ENCODE results near the gene DPEP2NB. TPM values are rescaled to one million over a fixed set of nuclear protein-coding genes. Genes with fewer than 3 reads are reported as not detected.
A peak's percentile ranks its signal among the peaks of the same experiment; 100 is the strongest.

Gene DPEP2NB, protein sequence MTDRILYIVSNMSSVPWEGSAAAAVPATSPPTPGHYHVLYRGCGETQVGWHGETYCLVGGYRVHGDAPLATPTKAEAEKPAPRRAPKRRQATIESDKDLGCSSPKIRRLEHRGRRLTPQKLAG
- total RNA-seq, result not detected in 2 replicates

DNA sequence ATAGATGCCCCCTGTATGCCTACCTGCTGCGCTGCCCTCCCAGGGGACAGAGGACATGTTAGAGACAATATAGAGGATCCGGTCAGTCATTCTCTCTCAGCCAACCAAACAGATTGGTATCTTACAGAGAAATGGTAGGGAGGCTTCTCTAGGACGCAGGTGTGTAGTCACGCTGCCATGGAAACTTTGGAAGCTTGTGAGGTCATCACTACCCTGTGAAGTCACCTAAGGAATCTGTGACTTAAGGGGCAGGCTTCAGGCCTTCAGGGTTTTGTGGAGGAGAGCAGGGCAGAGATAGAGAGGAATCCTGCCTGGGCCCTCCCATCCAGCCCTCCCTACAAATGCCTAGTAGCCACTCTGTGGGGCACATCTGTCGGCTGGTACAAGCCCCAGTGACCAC, at the start of gene DPEP2NB:
TSS of gene DPEP2NB (minus strand) at position 231 of the 400 bp plus-strand sequence. CDS start at position 90, 141 bp downstream.
- Histone ChIP-seq H3K36me3 (ENCODE audit: control insufficient read depth, insufficient read depth, low read length) (no peaks in the 10 kb centered on the region), H3K4me3 (ENCODE audit: low read depth, low read length) (no peak within 1 kb of the TSS), H3K27me3 (ENCODE audit: control insufficient read depth, insufficient read depth, low read length) (no peaks in the 10 kb centered on the region)
- no peak for DNase-seq (ENCODE audit: low read depth)
- TF ChIP-seq, protein P1, sequence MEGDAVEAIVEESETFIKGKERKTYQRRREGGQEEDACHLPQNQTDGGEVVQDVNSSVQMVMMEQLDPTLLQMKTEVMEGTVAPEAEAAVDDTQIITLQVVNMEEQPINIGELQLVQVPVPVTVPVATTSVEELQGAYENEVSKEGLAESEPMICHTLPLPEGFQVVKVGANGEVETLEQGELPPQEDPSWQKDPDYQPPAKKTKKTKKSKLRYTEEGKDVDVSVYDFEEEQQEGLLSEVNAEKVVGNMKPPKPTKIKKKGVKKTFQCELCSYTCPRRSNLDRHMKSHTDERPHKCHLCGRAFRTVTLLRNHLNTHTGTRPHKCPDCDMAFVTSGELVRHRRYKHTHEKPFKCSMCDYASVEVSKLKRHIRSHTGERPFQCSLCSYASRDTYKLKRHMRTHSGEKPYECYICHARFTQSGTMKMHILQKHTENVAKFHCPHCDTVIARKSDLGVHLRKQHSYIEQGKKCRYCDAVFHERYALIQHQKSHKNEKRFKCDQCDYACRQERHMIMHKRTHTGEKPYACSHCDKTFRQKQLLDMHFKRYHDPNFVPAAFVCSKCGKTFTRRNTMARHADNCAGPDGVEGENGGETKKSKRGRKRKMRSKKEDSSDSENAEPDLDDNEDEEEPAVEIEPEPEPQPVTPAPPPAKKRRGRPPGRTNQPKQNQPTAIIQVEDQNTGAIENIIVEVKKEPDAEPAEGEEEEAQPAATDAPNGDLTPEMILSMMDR (IDR thresholded peaks at IDR 0.05; ENCODE audit: insufficient read depth, low read length, poor library complexity, severe bottlenecking), result no peak

DNA sequence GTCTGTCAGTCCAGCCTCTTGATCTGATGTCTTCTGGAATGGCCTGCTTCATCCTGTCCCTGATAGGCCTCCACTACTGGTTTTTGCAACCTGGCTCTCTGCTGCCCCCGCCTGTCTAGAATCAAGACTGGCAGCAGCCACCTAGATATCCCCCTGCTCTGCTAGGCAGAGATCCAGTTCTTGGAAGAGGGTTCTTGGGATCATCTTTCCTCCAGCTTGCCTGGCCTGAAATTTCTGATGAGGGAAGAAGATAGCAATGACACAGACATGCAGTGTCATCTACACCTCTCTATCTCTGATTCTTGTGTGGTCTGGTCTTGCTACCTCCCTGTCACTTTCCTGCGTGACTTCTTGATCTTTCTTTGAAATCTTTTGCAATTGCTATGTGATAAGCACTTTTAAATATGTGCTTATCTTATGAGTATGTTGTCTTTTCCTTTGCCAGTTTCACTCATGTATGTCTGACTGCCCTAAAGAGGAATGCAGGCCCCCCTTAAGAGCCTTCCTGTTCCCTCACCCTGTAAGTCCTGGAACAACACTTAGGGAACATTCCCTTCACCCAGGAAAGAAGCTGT, 49.2 kb upstream of the DPEP2NB start:
- Histone ChIP-seq H3K4me3 (ENCODE audit: low read depth, low read length) (no peak overlapping the region), H3K36me3 (ENCODE audit: control insufficient read depth, insufficient read depth, low read length) (peaks cover 2% of the 10 kb centered on the region), H3K27me3 (ENCODE audit: control insufficient read depth, insufficient read depth, low read length) (no peaks in the 10 kb centered on the region)
- TF ChIP-seq, protein P1 (IDR thresholded peaks at IDR 0.05; ENCODE audit: insufficient read depth, low read length, poor library complexity, severe bottlenecking), result peak; percentile 84
- no peak for DNase-seq (ENCODE audit: low read depth)

DNA sequence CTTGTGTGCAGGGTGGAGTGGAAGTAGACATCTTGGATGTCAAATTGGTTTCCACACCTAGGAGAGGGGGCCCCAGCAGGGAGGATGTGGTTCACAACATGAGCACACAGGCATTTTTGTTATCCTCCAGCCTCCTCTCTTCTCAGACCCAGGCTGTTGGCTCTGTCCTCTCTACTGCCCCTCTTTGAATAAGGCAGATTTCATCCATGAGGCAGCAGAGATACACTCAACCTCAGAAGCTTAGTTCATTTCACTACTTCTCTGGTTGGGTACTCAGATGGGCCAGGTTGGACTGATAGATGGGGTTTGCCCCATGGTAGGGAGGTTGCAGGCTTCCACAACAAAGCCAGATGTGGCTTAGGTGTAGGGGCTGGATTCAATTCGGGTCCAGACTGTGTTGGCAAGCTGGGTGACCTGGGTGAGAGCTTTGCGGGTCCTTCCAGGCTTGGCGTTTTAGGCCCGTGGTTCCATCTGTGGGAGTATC, 47.2 kb upstream of the DPEP2NB start:
- DNase-seq (ENCODE audit: low read depth), result no peak
- Histone ChIP-seq H3K27me3 (ENCODE audit: control insufficient read depth, insufficient read depth, low read length) (no peaks in the 10 kb centered on the region), H3K4me3 (ENCODE audit: low read depth, low read length) (no peak overlapping the region), H3K36me3 (ENCODE audit: control insufficient read depth, insufficient read depth, low read length) (peaks cover 2% of the 10 kb centered on the region)
- TF ChIP-seq, protein P1 (IDR thresholded peaks at IDR 0.05; ENCODE audit: insufficient read depth, low read length, poor library complexity, severe bottlenecking), result no peak

DNA sequence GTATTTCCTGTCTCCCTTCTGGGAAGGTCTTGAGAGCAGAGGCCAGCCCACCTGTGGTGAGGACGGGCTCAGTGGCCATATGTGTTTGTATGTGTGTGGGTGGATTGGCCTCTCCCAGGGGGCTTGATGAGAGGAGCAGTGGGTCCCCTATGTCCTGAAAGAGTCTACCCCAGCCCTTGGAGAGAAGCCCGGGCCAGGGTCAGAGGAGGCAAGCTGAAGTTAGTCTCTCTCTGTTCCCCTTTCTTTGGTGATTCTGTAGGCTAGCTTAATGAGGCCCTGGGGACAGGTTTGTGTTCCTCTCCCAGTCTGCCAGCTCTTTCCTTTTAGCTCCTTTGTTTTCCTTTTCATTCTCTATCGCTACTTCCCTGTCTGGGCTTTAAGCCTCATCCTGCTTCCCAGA, 45.7 kb upstream of the DPEP2NB start:
- TF ChIP-seq, protein P1 (IDR thresholded peaks at IDR 0.05; ENCODE audit: insufficient read depth, low read length, poor library complexity, severe bottlenecking), result no peak
- no peak for DNase-seq (ENCODE audit: low read depth)
- Histone ChIP-seq H3K36me3 (ENCODE audit: control insufficient read depth, insufficient read depth, low read length) (no peaks in the 10 kb centered on the region), H3K4me3 (ENCODE audit: low read depth, low read length) (no peak overlapping the region), H3K27me3 (ENCODE audit: control insufficient read depth, insufficient read depth, low read length) (no peaks in the 10 kb centered on the region)

DNA sequence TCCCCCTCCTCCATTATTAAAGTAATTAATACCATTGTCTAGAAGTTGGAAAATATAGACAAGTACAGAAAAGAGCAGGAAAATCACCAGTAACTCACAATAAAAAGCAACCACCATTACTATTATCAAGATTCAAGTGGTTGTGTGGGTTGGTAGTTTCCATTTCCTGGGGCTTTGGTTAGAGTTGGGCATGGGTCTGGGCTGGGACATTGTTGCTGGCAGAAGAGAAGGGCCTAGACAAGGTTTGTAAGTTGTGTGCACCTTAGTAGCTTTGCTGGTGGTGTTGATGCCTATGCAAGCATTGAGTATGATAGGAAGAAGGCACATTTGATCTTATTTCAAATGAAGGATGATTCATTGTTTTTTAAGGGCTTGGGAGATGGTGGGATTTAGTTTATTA, 44.1 kb upstream of the DPEP2NB start:
- Histone ChIP-seq H3K27me3 (ENCODE audit: control insufficient read depth, insufficient read depth, low read length) (no peaks in the 10 kb centered on the region), H3K4me3 (ENCODE audit: low read depth, low read length) (no peak overlapping the region), H3K36me3 (ENCODE audit: control insufficient read depth, insufficient read depth, low read length) (no peaks in the 10 kb centered on the region)
- DNase-seq (ENCODE audit: low read depth), result no peak
- TF ChIP-seq, protein P1 (IDR thresholded peaks at IDR 0.05; ENCODE audit: insufficient read depth, low read length, poor library complexity, severe bottlenecking), result no peak

DNA sequence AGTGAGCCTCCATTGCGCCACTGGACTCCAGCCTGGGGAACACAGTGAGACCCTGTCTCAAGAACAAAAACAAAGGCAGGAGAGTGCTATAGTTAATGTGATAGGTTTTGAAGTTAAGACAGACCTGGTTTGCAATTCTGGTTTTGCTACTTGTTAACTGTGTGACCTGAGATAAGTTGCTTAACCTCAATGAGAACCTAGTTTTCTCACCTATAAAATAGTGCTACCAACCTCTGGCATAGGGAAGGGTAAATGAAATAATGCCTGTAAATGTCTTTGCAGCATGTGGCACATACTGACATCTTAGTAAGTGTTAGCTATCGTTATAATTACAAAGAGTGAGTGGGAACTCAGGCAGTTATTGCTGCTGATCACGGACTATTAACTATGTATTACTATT, 39.7 kb upstream of the DPEP2NB start:
- Histone ChIP-seq H3K4me3 (ENCODE audit: low read depth, low read length) (no peak overlapping the region), H3K36me3 (ENCODE audit: control insufficient read depth, insufficient read depth, low read length) (peaks cover 1% of the 10 kb centered on the region)
- TF ChIP-seq, protein P1 (IDR thresholded peaks at IDR 0.05; ENCODE audit: insufficient read depth, low read length, poor library complexity, severe bottlenecking), result no peak

More for the DNA sequence above, 39.7 kb upstream of the DPEP2NB start:
- no peaks in the 10 kb centered on the region for H3K27me3 ChIP-seq (ENCODE audit: control insufficient read depth, insufficient read depth, low read length)
- no peak for DNase-seq (ENCODE audit: low read depth)

Data from kidney epithelial cell (primary cell).